ENCODE results near the gene CENPO. TPM values are rescaled to one million over a fixed set of nuclear protein-coding genes. Genes with fewer than 3 reads are reported as not detected.

Gene CENPO
- total and polyA plus RNA-seq, 2 of the 4 experiments (the other 2 are of a cell fraction): 20.1 to 27.2 TPM

DNA sequence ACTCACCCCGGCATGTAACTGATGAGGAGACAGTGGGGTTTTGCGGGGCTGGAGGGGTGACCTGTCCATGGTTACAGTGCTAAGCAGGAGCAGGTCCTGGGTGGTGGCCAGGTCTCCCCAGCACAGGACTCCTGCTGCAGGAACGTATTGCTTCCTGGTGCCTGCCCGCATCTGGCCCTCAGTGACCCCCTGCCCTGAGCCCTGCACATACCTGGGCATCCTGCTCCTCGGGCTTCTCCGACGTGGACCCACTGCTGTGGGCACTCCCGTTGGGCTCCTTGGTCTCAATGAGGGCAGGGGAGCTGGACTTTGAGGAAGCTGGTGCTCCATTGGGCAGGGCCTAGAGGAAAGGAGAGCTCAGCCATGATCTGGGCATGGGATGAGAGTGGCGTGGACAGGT lies 43.5 kb downstream of the CENPO start:
- H4K20me1 ChIP-seq (ENCODE audit: insufficient read depth, low read length): no peaks in the 10 kb centered on the region
- no peaks in the 10 kb centered on the region for H3K4me1 ChIP-seq (ENCODE audit: control insufficient read depth, insufficient read depth, low read length)
- H2AFZ ChIP-seq (replicated peaks; ENCODE audit: low read length, poor library complexity): no peak overlapping the region
- no peak overlapping the region for H2AK5ac ChIP-seq (ENCODE audit: low read depth, low read length)
- no peak overlapping the region for H3K18ac ChIP-seq (ENCODE audit: low read depth, low read length)
- H3K4me2 ChIP-seq (ENCODE audit: low read depth, low read length): no peak overlapping the region
- in situ Hi-C loops (cut with MboI; ENCODE audit: low sequenced_read_pairs) (no loop called here), dilution Hi-C loops (cut with HindIII; ENCODE audit: low sequenced_read_pairs, unreplicated experiment) (no loop called here), intact Hi-C loops (cut with micrococcal nuclease) (loop anchor here (10.0 kb wide), 2 partner anchors 288 to 358 kb away; no protein-coding TSS in a partner anchor)
- 95% methylated on average over 4 of the region's 9 CpGs; no CpG with 5 or more reads in 1 of the 2 experiments for WGBS, 2 experiments (ENCODE audit: extremely low coverage in 2 of 2, insufficient read length in 1 of 2)
- H2AK9ac ChIP-seq (replicated peaks; ENCODE audit: low read depth, low read length, poor library complexity): no peak overlapping the region
- no peak for DNase-seq
- H3K27ac ChIP-seq (ENCODE audit: insufficient read depth, low read length): no peak overlapping the region
- 0 out of 2 replicates have a peak, but pooled peaks cover 3% of the 10 kb centered on the region for H3K9me1 ChIP-seq (ENCODE audit: insufficient read depth, low read length)
- no peaks in the 10 kb centered on the region for H3K79me1 ChIP-seq (ENCODE audit: low read depth in 1 of 2, low read length in 2 of 2)
- H2BK15ac ChIP-seq (ENCODE audit: low read depth, low read length): no peak overlapping the region
- no peak overlapping the region for H2BK20ac ChIP-seq (ENCODE audit: low read depth, low read length)
- ATAC-seq (ENCODE audit: low read depth): no peak
- no peak overlapping the region for H4K8ac ChIP-seq (ENCODE audit: low read depth in 2 of 2, low read length in 2 of 2)
- no peak overlapping the region for H3K9ac ChIP-seq (ENCODE audit: low read depth, low read length)
- no peak overlapping the region for H4K5ac ChIP-seq (ENCODE audit: low read depth, low read length)
- no peak overlapping the region for H3K23ac ChIP-seq (ENCODE audit: low read depth, low read length)
- no peak overlapping the region for H2BK5ac ChIP-seq (ENCODE audit: low read depth, low read length, poor library complexity, severe bottlenecking)
- H2BK120ac ChIP-seq (ENCODE audit: low read depth, low read length): no peak overlapping the region
- no TSS peak for BruUV-seq (replicated peaks)
- peaks cover 44% of the 10 kb centered on the region for H3K36me3 ChIP-seq (ENCODE audit: control insufficient read depth, insufficient read depth, low read length)
- H4K91ac ChIP-seq (ENCODE audit: insufficient read depth, low read depth, low read length): no peak overlapping the region
- no peak overlapping the region for H3K56ac ChIP-seq (ENCODE audit: extremely low read depth, insufficient read depth, low read length)
- TF ChIP-seq FOS (IDR thresholded peaks at IDR 0.05; ENCODE audit: low read depth, low read length) (no peak), RFX5 (IDR thresholded peaks at IDR 0.05; ENCODE audit: low read depth, low read length) (no peak), CHD1 (IDR thresholded peaks at IDR 0.05; ENCODE audit: low read depth, low read length) (no peak), SMC3 (IDR thresholded peaks at IDR 0.05; ENCODE audit: low read depth, low read length) (no peak), MAZ (IDR thresholded peaks at IDR 0.05; ENCODE audit: borderline replicate concordance, low read depth, low read length) (no peak), RAD21 (IDR thresholded peaks at IDR 0.05; ENCODE audit: low read length) (no peak), NFE2L2 (IDR thresholded peaks at IDR 0.05; ENCODE audit: low read depth, low read length) (no peak), CEBPB (IDR thresholded peaks at IDR 0.05; ENCODE audit: low read depth, low read length) (no peak), ELK1 (IDR thresholded peaks at IDR 0.05; ENCODE audit: borderline replicate concordance, low read depth, low read length) (no peak), MXI1 (IDR thresholded peaks at IDR 0.05; ENCODE audit: borderline replicate concordance, low read depth, low read length) (no peak), POLR2A (IDR thresholded peaks at IDR 0.05; ENCODE audit: low read depth, low read length) (no peak)
- TF ChIP-seq, protein P1, sequence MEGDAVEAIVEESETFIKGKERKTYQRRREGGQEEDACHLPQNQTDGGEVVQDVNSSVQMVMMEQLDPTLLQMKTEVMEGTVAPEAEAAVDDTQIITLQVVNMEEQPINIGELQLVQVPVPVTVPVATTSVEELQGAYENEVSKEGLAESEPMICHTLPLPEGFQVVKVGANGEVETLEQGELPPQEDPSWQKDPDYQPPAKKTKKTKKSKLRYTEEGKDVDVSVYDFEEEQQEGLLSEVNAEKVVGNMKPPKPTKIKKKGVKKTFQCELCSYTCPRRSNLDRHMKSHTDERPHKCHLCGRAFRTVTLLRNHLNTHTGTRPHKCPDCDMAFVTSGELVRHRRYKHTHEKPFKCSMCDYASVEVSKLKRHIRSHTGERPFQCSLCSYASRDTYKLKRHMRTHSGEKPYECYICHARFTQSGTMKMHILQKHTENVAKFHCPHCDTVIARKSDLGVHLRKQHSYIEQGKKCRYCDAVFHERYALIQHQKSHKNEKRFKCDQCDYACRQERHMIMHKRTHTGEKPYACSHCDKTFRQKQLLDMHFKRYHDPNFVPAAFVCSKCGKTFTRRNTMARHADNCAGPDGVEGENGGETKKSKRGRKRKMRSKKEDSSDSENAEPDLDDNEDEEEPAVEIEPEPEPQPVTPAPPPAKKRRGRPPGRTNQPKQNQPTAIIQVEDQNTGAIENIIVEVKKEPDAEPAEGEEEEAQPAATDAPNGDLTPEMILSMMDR (conservative IDR thresholded peaks at IDR 0.05; ENCODE audit: low read depth, low read length): no peak
- TF ChIP-seq, protein P2, sequence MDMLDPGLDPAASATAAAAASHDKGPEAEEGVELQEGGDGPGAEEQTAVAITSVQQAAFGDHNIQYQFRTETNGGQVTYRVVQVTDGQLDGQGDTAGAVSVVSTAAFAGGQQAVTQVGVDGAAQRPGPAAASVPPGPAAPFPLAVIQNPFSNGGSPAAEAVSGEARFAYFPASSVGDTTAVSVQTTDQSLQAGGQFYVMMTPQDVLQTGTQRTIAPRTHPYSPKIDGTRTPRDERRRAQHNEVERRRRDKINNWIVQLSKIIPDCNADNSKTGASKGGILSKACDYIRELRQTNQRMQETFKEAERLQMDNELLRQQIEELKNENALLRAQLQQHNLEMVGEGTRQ (IDR thresholded peaks at IDR 0.05; ENCODE audit: low read depth, low read length): no peak
- H3K9me3 ChIP-seq (ENCODE audit: control insufficient read depth, insufficient read depth, low read length): no peaks in the 10 kb centered on the region
- H3K27me3 ChIP-seq (ENCODE audit: control insufficient read depth, insufficient read depth, low read length): no peaks in the 10 kb centered on the region
- H3K14ac ChIP-seq (replicated peaks; ENCODE audit: low read depth, low read length): no peak overlapping the region
- no peak overlapping the region for H3K4ac ChIP-seq (ENCODE audit: low read depth, low read length)
- ChIA-PET CTCF (no interaction called here), POLR2A (ENCODE audit: unreplicated experiment) (no interaction called here)
- H3K4me3 ChIP-seq (ENCODE audit: insufficient read depth, low read depth, low read length): no peak overlapping the region
